ENCODE results near the gene B4GAT1.

DNA sequence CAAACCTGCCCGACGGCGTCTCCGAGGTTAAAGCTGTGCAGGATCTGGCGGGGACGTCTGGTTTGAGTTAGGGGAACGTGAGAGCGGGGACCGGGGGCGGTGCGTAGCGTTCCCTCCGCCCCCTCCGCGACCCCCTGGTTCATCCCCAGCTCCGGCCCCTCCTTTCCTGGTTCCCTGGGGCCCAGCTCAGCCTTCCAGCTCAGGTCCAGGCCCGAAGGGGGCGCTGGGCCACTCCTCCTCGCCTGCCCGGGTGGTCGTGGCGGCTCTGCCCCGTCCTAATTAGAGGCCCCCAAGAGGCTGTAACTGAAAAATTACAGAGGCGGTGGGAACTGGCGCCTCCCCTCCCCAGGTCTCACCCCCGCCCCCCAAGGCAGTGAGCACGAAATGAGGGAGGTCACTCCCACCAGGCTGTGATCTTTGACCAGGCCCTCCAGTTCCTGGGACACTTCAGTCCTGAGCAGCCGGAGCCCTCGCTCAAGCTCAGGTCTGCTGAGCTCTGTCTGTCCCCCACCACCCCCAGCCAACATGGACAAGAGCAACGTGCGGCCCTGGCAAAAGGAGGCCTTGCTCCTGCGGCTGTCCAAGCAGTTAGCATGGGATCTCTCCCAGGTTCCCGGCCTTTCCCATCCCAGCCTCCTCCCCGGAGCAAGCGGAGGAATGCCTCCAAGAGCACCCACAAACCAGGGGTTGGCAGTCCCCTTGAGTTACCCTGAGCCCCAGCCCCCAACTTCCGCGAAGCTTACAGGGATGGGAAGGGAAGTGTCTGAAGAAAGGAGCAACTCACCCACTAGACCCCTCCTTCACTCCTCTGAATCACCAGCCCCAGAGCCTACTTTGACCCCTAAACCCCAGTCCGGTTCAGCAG is 33.9 kb downstream of the B4GAT1 start:
- TF ChIP-seq, protein P1, sequence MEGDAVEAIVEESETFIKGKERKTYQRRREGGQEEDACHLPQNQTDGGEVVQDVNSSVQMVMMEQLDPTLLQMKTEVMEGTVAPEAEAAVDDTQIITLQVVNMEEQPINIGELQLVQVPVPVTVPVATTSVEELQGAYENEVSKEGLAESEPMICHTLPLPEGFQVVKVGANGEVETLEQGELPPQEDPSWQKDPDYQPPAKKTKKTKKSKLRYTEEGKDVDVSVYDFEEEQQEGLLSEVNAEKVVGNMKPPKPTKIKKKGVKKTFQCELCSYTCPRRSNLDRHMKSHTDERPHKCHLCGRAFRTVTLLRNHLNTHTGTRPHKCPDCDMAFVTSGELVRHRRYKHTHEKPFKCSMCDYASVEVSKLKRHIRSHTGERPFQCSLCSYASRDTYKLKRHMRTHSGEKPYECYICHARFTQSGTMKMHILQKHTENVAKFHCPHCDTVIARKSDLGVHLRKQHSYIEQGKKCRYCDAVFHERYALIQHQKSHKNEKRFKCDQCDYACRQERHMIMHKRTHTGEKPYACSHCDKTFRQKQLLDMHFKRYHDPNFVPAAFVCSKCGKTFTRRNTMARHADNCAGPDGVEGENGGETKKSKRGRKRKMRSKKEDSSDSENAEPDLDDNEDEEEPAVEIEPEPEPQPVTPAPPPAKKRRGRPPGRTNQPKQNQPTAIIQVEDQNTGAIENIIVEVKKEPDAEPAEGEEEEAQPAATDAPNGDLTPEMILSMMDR (IDR thresholded peaks at IDR 0.05; ENCODE audit: poor library complexity, severe bottlenecking), result no peak
- TF ChIP-seq, protein P2, sequence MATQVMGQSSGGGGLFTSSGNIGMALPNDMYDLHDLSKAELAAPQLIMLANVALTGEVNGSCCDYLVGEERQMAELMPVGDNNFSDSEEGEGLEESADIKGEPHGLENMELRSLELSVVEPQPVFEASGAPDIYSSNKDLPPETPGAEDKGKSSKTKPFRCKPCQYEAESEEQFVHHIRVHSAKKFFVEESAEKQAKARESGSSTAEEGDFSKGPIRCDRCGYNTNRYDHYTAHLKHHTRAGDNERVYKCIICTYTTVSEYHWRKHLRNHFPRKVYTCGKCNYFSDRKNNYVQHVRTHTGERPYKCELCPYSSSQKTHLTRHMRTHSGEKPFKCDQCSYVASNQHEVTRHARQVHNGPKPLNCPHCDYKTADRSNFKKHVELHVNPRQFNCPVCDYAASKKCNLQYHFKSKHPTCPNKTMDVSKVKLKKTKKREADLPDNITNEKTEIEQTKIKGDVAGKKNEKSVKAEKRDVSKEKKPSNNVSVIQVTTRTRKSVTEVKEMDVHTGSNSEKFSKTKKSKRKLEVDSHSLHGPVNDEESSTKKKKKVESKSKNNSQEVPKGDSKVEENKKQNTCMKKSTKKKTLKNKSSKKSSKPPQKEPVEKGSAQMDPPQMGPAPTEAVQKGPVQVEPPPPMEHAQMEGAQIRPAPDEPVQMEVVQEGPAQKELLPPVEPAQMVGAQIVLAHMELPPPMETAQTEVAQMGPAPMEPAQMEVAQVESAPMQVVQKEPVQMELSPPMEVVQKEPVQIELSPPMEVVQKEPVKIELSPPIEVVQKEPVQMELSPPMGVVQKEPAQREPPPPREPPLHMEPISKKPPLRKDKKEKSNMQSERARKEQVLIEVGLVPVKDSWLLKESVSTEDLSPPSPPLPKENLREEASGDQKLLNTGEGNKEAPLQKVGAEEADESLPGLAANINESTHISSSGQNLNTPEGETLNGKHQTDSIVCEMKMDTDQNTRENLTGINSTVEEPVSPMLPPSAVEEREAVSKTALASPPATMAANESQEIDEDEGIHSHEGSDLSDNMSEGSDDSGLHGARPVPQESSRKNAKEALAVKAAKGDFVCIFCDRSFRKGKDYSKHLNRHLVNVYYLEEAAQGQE (IDR thresholded peaks at IDR 0.05; ENCODE audit: borderline replicate concordance), result no peak
- TF ChIP-seq MXI1 (conservative IDR thresholded peaks at IDR 0.05; ENCODE audit: poor library complexity, severe bottlenecking) (no peak), POLR2AphosphoS5 (IDR thresholded peaks at IDR 0.05) (no peak), EP300 (conservative IDR thresholded peaks at IDR 0.05; ENCODE audit: poor library complexity, severe bottlenecking) (no peak), RAD21 (conservative IDR thresholded peaks at IDR 0.05) (no peak), TAF1 (IDR thresholded peaks at IDR 0.05; ENCODE audit: low read depth) (no peak)

Data from neural cell (in vitro differentiated cells).